H1 (cell line): ENCODE data around the gene SEC61A1. TPM values are rescaled to one million over a fixed set of nuclear protein-coding genes. Genes with fewer than 3 reads are reported as not detected.
A peak's percentile ranks its signal among the peaks of the same experiment; 100 is the strongest.

ENCODE experiments used
- CTCF ChIA-PET: fragments of 300-600 bp; sonication (Branson Sonifier 250); formaldehyde crosslinking; loops from one replicate; lab custom pipeline; 2021; ENCODE audit not compliant: partially characterized antibody; lab: Charles Lee
- POLR2A ChIA-PET: fragments of 300-600 bp; sonication (Branson Sonifier 250); formaldehyde crosslinking; loops from one replicate; lab custom pipeline; 2021; ENCODE audit warnings: inconsistent platforms; ENCODE audit not compliant: partially characterized antibody; lab: Charles Lee
- DNase-seq, 2 experiments: peaks; one replicate each; pipeline versions ENCODE4 v3.0.0 to v3.0.0-alpha.2; 2010 to 2022; ENCODE audit warnings: low spot score in 2 of 2, low read depth in 1 of 2, mixed read lengths in 1 of 2
- FAIRE-seq: peaks from 2 replicates; lab custom pipeline; 2011; peaks lifted over from hg19 to GRCh38; lab: Jason Lieb, UNC
- H2AFZ ChIP-seq: 2 replicates; pipeline ENCODE4 v1.8.1; 2012; ENCODE audit warnings: low read length, inconsistent platforms
- H2AK5ac ChIP-seq: 2 replicates; pipeline ENCODE4 v1.6.1; 2013; ENCODE audit warnings: low read depth, low read length
- H2BK120ac ChIP-seq: replicated peaks from 2 replicates; pipeline ENCODE3; 2013; ENCODE audit warnings: low read depth, low read length, inconsistent platforms
- H2BK12ac ChIP-seq: 2 replicates; pipeline ENCODE4 v1.6.1; 2013; ENCODE audit warnings: low read depth, low read length
- H2BK15ac ChIP-seq: 2 replicates; pipeline ENCODE4 v1.6.1; 2013; ENCODE audit warnings: low read length
- H2BK20ac ChIP-seq: 2 replicates; pipeline ENCODE4 v1.6.1; 2013; ENCODE audit warnings: low read length
- H2BK5ac ChIP-seq: 2 replicates; pipeline ENCODE4 v1.6.1; 2013; ENCODE audit warnings: low read depth, low read length
- H3K14ac ChIP-seq: 2 replicates; pipeline ENCODE4 v1.6.1; 2013; ENCODE audit warnings: inconsistent platforms; ENCODE audit not compliant: insufficient read length
- H3K18ac ChIP-seq: 2 replicates; pipeline ENCODE4 v1.6.1; 2013; ENCODE audit warnings: low read length; ENCODE audit errors: extremely low read depth
- H3K23ac ChIP-seq: 2 replicates; pipeline ENCODE4 v1.6.1; 2013; ENCODE audit warnings: inconsistent platforms; ENCODE audit not compliant: insufficient read length
- H3K23me2 ChIP-seq: 2 replicates; pipeline ENCODE4 v1.6.1; 2013; ENCODE audit warnings: low read depth, low read length
- H3K27ac ChIP-seq: 2 replicates; pipeline ENCODE4 v1.6.1; 2011; ENCODE audit warnings: low read depth, low read length, inconsistent platforms
- H3K27me3 ChIP-seq, 4 experiments: replicated peaks in 1 of 4; 1 replicate in 1 of 4; 2 replicates in 3 of 4; pipeline versions ENCODE4 v1.6.1 to v1.8.1; 2011 to 2013; ENCODE audit warnings: low read length in 3 of 4, mild to moderate bottlenecking in 3 of 4, inconsistent platforms in 2 of 4, mixed read lengths in 2 of 4, moderate library complexity in 1 of 4; ENCODE audit not compliant: control insufficient read depth in 3 of 4, insufficient read depth in 3 of 4; ENCODE audit errors: extremely low read depth in 1 of 4
- H3K36me3 ChIP-seq, 4 experiments: 2 replicates each; pipeline versions ENCODE4 v1.6.1 to v1.8.1; 2011 to 2013; ENCODE audit warnings: mild to moderate bottlenecking in 4 of 4, low read length in 3 of 4, moderate library complexity in 2 of 4, control low read depth in 1 of 4, inconsistent platforms in 1 of 4; ENCODE audit not compliant: insufficient read depth in 4 of 4, control insufficient read depth in 2 of 4
- H3K4ac ChIP-seq: replicated peaks from 2 replicates; pipeline ENCODE3; 2013; ENCODE audit warnings: low read length, low read depth, mixed read lengths, inconsistent platforms; ENCODE audit not compliant: insufficient read length
- H3K4me1 ChIP-seq, 4 experiments: replicated peaks in 1 of 4; 1 replicate in 1 of 4; 2 replicates in 3 of 4; pipeline versions ENCODE4 v1.6.1 to v1.8.1; 2011 to 2013; ENCODE audit warnings: low read length in 3 of 4, inconsistent platforms in 2 of 4, mixed read lengths in 1 of 4; ENCODE audit not compliant: insufficient read depth in 4 of 4, control insufficient read depth in 3 of 4
- H3K4me2 ChIP-seq, 2 experiments: 2 replicates each; pipeline versions ENCODE4 v1.6.1 to v1.8.1; 2011 to 2013; ENCODE audit warnings: low read depth in 2 of 2, low read length in 2 of 2, control low read depth in 1 of 2, inconsistent platforms in 1 of 2, mild to moderate bottlenecking in 1 of 2; ENCODE audit not compliant: insufficient read depth in 1 of 2
- H3K4me3 ChIP-seq, 4 experiments: fragments of 200-600, 300-600 bp in 1 of 4; sonication (generic), shearing (Covaris generic), sonication (Bioruptor Twin) in 1 of 4; 2 replicates each; pipeline versions ENCODE4 v1.5.1 to v1.8.1; 2011 to 2016; ENCODE audit warnings: low read length in 4 of 4, low read depth in 3 of 4, control low read depth in 2 of 4, inconsistent platforms in 2 of 4, mild to moderate bottlenecking in 2 of 4, mixed read lengths in 1 of 4, moderate library complexity in 1 of 4; ENCODE audit not compliant: insufficient read depth in 2 of 4; ENCODE audit errors: extremely low read depth in 1 of 4
- H3K56ac ChIP-seq: replicated peaks from 2 replicates; pipeline ENCODE3; 2013; ENCODE audit warnings: low read depth, mild to moderate bottlenecking, mixed read lengths, low read length, inconsistent platforms; ENCODE audit not compliant: insufficient read length
- H3K79me1 ChIP-seq: 2 replicates; pipeline ENCODE4 v1.6.1; 2013; ENCODE audit warnings: low read depth, low read length, control low read depth
- H3K79me2 ChIP-seq, 2 experiments: 2 replicates each; pipeline versions ENCODE4 v1.6.1 to v1.8.1; 2012 to 2013; ENCODE audit warnings: low read length in 2 of 2, mild to moderate bottlenecking in 2 of 2, inconsistent platforms in 1 of 2; ENCODE audit not compliant: insufficient read depth in 2 of 2, control insufficient read depth in 1 of 2
- H3K9ac ChIP-seq, 4 experiments: replicated peaks in 1 of 4; 1 replicate in 1 of 4; 2 replicates in 3 of 4; pipeline versions ENCODE4 v1.6.1 to v1.8.1; 2011 to 2013; ENCODE audit warnings: low read depth in 3 of 4, low read length in 3 of 4, control low read depth in 2 of 4, mild to moderate bottlenecking in 2 of 4, moderate library complexity in 2 of 4, inconsistent platforms in 1 of 4; ENCODE audit errors: extremely low read depth in 1 of 4
- H3K9me3 ChIP-seq, 2 experiments: 2 replicates each; pipeline versions ENCODE4 v1.6.1 to v1.8.1; 2012 to 2013; ENCODE audit warnings: mild to moderate bottlenecking in 2 of 2, moderate library complexity in 2 of 2, control low read depth in 1 of 2, inconsistent platforms in 1 of 2, low read depth in 1 of 2, low read length in 1 of 2, mixed read lengths in 1 of 2; ENCODE audit not compliant: insufficient read depth in 2 of 2
- H4K20me1 ChIP-seq, 2 experiments: replicated peaks in 1 of 2; 2 replicates each; pipeline versions ENCODE3 to v1.8.1; 2011 to 2013; ENCODE audit warnings: inconsistent platforms in 2 of 2, low read length in 2 of 2, mild to moderate bottlenecking in 1 of 2; ENCODE audit not compliant: insufficient read depth in 2 of 2, control insufficient read depth in 1 of 2
- H4K5ac ChIP-seq: 2 replicates; pipeline ENCODE4 v1.6.1; 2013; ENCODE audit warnings: low read length, low read depth, mixed read lengths, inconsistent platforms; ENCODE audit not compliant: insufficient read length
- H4K8ac ChIP-seq: 2 replicates; pipeline ENCODE4 v1.8.0; 2013; ENCODE audit warnings: mild to moderate bottlenecking, moderate library complexity, low read length, inconsistent platforms; ENCODE audit not compliant: insufficient read depth; ENCODE audit errors: extremely low read depth
- H4K91ac ChIP-seq: replicated peaks from 2 replicates; pipeline ENCODE3; 2013; ENCODE audit warnings: low read length, mixed read lengths, inconsistent platforms; ENCODE audit not compliant: insufficient read length
- ASH2L ChIP-seq: fragments of 200-600, 300-600 bp; sonication (generic); IDR thresholded peaks from one replicate; pipeline ENCODE4 v1.7.1; 2017; ENCODE audit warnings: low read length
- CHD2 ChIP-seq: IDR thresholded peaks from 2 replicates; pipeline ENCODE4 v1.6.1; 2012; ENCODE audit warnings: low read length, improper control_type of control experiment
- EZH2 ChIP-seq: fragments of 200-600 bp; sonication (generic); IDR thresholded peaks from 2 replicates; pipeline ENCODE4 v1.7.1; 2012; ENCODE audit warnings: low read depth, mild to moderate bottlenecking, moderate library complexity, low read length, inconsistent platforms; ENCODE audit not compliant: severe bottlenecking
- POU5F1 ChIP-seq: IDR thresholded peaks from 2 replicates; pipeline ENCODE4 v1.6.1; 2011; ENCODE audit warnings: low read depth, mild to moderate bottlenecking, low read length, moderate library complexity
- RAD21 ChIP-seq, 2 experiments: IDR thresholded peaks in 1 of 2; conservative IDR thresholded peaks in 1 of 2; 2 replicates each; pipeline ENCODE4 v1.6.1; 2011; ENCODE audit warnings: low read depth in 2 of 2, low read length in 2 of 2, improper control_type of control experiment in 1 of 2, inconsistent platforms in 1 of 2, mild to moderate bottlenecking in 1 of 2, moderate library complexity in 1 of 2
- SAP30 ChIP-seq: fragments of 300-600 bp; sonication (generic); IDR thresholded peaks from 2 replicates; pipeline ENCODE4 v1.7.1; 2012; ENCODE audit warnings: low read length, moderate library complexity, mild to moderate bottlenecking, inconsistent platforms; ENCODE audit not compliant: insufficient read depth, insufficient replicate concordance
- SRF ChIP-seq: IDR thresholded peaks from 2 replicates; pipeline ENCODE4 v1.6.1; 2011; ENCODE audit warnings: mild to moderate bottlenecking, low read depth, low read length, moderate library complexity
- TCF12 ChIP-seq: IDR thresholded peaks from 2 replicates; pipeline ENCODE4 v1.6.1; 2011; ENCODE audit warnings: low read depth, mild to moderate bottlenecking, low read length
- WGBS, 2 experiments: shearing (Covaris generic) in 1 of 2; methylation state at CpG; one replicate each; pipeline versions ENCODE4 v1.1.6 to v1.1.7; 2013 to 2015; ENCODE audit warnings: low lambda C conversion rate in 2 of 2, mixed read lengths in 2 of 2, inconsistent platforms in 1 of 2, low coverage in 1 of 2, missing lambda C conversion rate in 1 of 2; ENCODE audit not compliant: insufficient replicate concordance in 2 of 2, insufficient coverage in 1 of 2, insufficient read length in 1 of 2; ENCODE audit errors: extremely low coverage in 1 of 2, missing lambda C conversion rate in 1 of 2; 5-methylcytosine and 5-hydroxymethylcytosine counted together
- polyA plus RNA-seq, 7 experiments: library from polyadenylated mRNA; depleted of rRNA in 3 of 7; stranded (reverse) in 5 of 7; unstranded in 2 of 7; fragments of >200 nt in 5 of 7; fragments of 200-250 nt in 2 of 7; gene quantifications; 1 replicate in 5 of 7; 2 replicates in 1 of 7; 4 replicates in 1 of 7; pipeline versions ENCODE4 v1.2.1 to v1.2.3, GENCODE V29; 2011 to 2013; ENCODE audit warnings: missing spikeins in 2 of 7, mixed read lengths in 2 of 7
- total RNA-seq: library from RNA; stranded (reverse); fragmentation: NEBNext Ultra II Directional; extraction: Animal tissue kit (Norgen Biotek cat#: 25700); gene quantifications from 2 replicates; pipeline ENCODE4 v1.2.1, GENCODE V29; 2021

SEC61A1 gene
- total and polyA plus RNA-seq, 2 of the 8 experiments (the other 6 are each of a cell fraction or from before 2014, with no cell fraction given) = 133 to 165 TPM

DNA sequence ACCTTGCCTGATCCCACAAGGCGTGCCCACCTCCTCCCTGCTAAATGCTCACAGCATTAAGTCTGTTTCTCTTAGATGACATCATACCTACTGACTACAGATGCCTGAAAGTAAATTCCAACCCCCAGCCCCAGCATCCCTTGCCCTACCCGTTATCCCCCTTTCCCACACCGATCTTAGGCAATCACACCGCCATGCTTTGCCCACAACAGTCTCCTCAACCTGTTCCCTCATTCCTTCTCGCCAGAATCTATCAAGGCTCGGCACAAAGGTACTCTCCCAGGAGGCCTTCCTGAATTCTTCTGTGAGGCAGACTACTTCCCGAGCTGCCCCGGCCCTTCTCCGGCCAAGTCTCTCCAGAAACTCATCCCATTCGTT, 789 bp upstream of the SEC61A1 start:
- Histone ChIP-seq H4K5ac (no peak overlapping the region), H3K79me2 (peaks cover 5 to 30% of the 10 kb centered on the region in 2 experiments; a peak in 3 of 4 replicates), H2BK12ac (no peak overlapping the region), H2BK5ac (peak overlapping the region; percentile 71), H3K4me2 (peak overlapping the region; percentile 93 to 98), H3K23ac (no peak overlapping the region), H4K91ac (no peak overlapping the region), H2BK15ac (peak overlapping the region; percentile 75; the same call in 1 of the 2 replicates), H3K9me3 (no peaks in the 10 kb centered on the region), H3K4ac (no peak overlapping the region), H3K79me1 (peaks cover 7% of the 10 kb centered on the region), H2BK20ac (no peak overlapping the region), H3K36me3 (peaks cover 2 to 31% (median 16%) of the 10 kb centered on the region in 4 experiments), H2AFZ (peak overlapping the region; percentile 90), H2BK120ac (no peak overlapping the region), H3K27ac (no peak overlapping the region), H3K4me1 (peaks cover 0 to 7% (median 2%) of the 10 kb centered on the region in 4 experiments; a peak in 4 of 7 replicates), H4K8ac (no peak overlapping the region), H3K27me3 (no peaks in the 10 kb centered on the region), H3K23me2 (peaks cover 12% of the 10 kb centered on the region), H3K18ac (0 out of 2 replicates have a peak overlapping the region, but pooled peaks have one; percentile 51), H3K9ac (peak overlapping the region in 3 of 4 experiments; percentile 66 to 75 (median 68); a peak in 6 of 7 replicates), H4K20me1 (peaks cover 0 to 7% of the 10 kb centered on the region in 2 experiments), H3K14ac (no peak overlapping the region), H2AK5ac (no peak overlapping the region), H3K56ac (no peak overlapping the region), H3K4me3 (peak overlapping the region; percentile 80 to 92 (median 85))
- POLR2A ChIA-PET = interaction anchor here (0.7 to 1.6 kb wide), 5 partner anchors 10 to 141 kb away, joined by 3 to 6 read pairs (median 4); partner anchors contain the start of gene RUVBL1
- no peak for DNase-seq
- CTCF ChIA-PET = no interaction called here
- no peak for FAIRE-seq
- 17% methylated on average over 9 of the region's 10 CpGs; no CpG with 5 or more reads in 1 of the 2 experiments for WGBS, 2 experiments
- TF ChIP-seq CHD2 (no peak), POU5F1 (no peak), SAP30 (no peak), RAD21 (IDR thresholded peaks at IDR 0.05 in 1 of 2, conservative IDR thresholded peaks at IDR 0.05 in 1 of 2; ENCODE audit: low read depth in 2 of 2, low read length in 2 of 2) (no peak), TCF12 (no peak), ASH2L (peak; percentile 0), EZH2 (no peak), SRF (no peak)
